Muscle of arm (tissue), 14 donors: Measurements from ENCODE around the gene MIS18BP1. TPM values are rescaled to one million over a fixed set of nuclear protein-coding genes. Genes with fewer than 3 reads are reported as not detected.
"Not testable (repeated sequence)": the region's sequence is repeated elsewhere in the genome, so short reads cannot be mapped to it uniquely, and the experiment has no call there.

Source experiments
- DNase-seq: peaks from one replicate; pipeline ENCODE4 v3.0.0-alpha.2; 2013
- long read RNA-seq, 11 donors: transcript quantifications; one replicate each; lab custom pipeline, GENCODE V29; 2026
- polyA plus RNA-seq, 12 donors: library from polyadenylated mRNA; unstranded; fragments of 120-200 nt; gene quantifications; one replicate each; pipeline ENCODE4 v1.2.1, GENCODE V29; 2013; ENCODE audit not compliant: insufficient read length in 12 of 12

Gene MIS18BP1
- polyA plus RNA-seq: 10 to 100 TPM in 11 of 12 donors, not detected in 1; 12.7 to 53.1 (median 22.7) TPM
- long read RNA-seq, donor 1, partial matches to known transcripts: 5 of 11 reads
- long read RNA-seq, donor 1, other reads (novel, unspliced or antisense): 0 of 11 reads
- long read RNA-seq, donor 2, partial matches to known transcripts: 0 of 1 reads
- long read RNA-seq, donor 2, other reads (novel, unspliced or antisense): 0 of 1 reads
- long read RNA-seq, donor 3, transcript MIS18BP1-206 (3 exons, 793 nt): major isoform, 6 of 6 reads
- long read RNA-seq, donor 3, partial matches to known transcripts: 0 of 6 reads
- long read RNA-seq, donor 3, other reads (novel, unspliced or antisense): 0 of 6 reads
- long read RNA-seq, donor 4: 0 reads
- long read RNA-seq, donor 5, partial matches to known transcripts: 0 of 1 reads
- long read RNA-seq, donor 5, other reads (novel, unspliced or antisense): 0 of 1 reads
- long read RNA-seq, donor 6, partial matches to known transcripts: 0 of 2 reads
- long read RNA-seq, donor 6, other reads (novel, unspliced or antisense): 0 of 2 reads
- long read RNA-seq, donor 7, partial matches to known transcripts: 0 of 2 reads
- long read RNA-seq, donor 7, other reads (novel, unspliced or antisense): 0 of 2 reads
- long read RNA-seq, donor 8, partial matches to known transcripts: 0 of 2 reads
- long read RNA-seq, donor 8, other reads (novel, unspliced or antisense): 0 of 2 reads
- long read RNA-seq, donor 9, partial matches to known transcripts: 0 of 2 reads
- long read RNA-seq, donor 9, other reads (novel, unspliced or antisense): 0 of 2 reads
- long read RNA-seq, donor 10: 0 reads
- long read RNA-seq, donor 11, partial matches to known transcripts: 0 of 6 reads
- long read RNA-seq, donor 11, other reads (novel, unspliced or antisense): 0 of 6 reads

GRCh38 chr14:45253070-45253753 lies at the start of gene MIS18BP1:
MIS18BP1 (minus strand) TSS chr14:45253202; CDS start chr14:45247286, 5,916 bp downstream.
- peak; percentile 96 for DNase-seq

GRCh38 chr14:45298423-45299117 lies 45.6 kb upstream of the MIS18BP1 start:
- no peak for DNase-seq

DNA sequence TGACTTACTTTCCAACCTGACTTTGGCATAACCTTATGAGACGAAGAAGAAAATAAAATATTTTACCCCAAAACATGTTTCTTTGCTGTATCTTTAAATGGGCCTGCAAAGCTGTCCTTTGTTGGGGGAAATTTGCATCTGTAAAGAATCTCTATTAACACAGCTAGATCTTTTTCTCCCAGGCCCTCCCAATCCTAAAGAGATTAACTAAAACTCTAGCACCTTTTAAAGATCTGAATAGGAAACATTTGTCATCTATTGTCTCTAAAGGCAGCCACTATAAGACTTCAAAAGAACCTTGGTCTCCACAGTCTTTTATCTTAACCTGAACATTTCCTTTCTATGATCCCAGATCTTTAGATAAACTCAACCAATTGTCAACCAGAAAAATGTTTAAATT lies 41.8 kb upstream of the MIS18BP1 start:
- DNase-seq: not testable (repeated sequence)

GRCh38 chr14:45290547-45290946 lies 37.5 kb upstream of the MIS18BP1 start:
- DNase-seq: no peak

- DNase-seq: no peak
Observed at GRCh38 chr14:45287610-45288009, 34.6 kb upstream of the MIS18BP1 start.

DNA sequence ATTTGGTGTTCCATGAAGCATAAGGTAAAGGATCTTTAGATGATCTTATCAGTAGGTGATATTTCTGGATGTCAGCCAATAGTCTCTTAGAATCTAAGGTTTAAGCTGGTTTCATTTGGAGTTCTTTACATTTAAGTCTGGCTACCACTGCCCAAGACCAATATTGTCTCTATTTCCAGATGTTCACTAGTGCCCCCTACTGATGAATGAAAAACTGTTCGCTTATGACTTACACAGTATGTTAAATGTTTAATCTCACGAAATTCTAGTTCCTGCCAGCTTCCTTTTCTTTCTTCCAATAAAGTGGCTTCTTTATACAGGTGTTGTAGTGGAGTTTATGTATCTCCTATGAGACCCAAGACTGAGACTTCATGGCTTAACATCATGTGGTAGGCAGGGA lies 31.8 kb upstream of the MIS18BP1 start:
- DNase-seq: no peak

GRCh38 chr14:45281731-45282400 lies 28.9 kb upstream of the MIS18BP1 start:
- DNase-seq: not testable (repeated sequence)

GRCh38 chr14:45271858-45272537 lies 19.0 kb upstream of the MIS18BP1 start:
- no peak for DNase-seq

DNA sequence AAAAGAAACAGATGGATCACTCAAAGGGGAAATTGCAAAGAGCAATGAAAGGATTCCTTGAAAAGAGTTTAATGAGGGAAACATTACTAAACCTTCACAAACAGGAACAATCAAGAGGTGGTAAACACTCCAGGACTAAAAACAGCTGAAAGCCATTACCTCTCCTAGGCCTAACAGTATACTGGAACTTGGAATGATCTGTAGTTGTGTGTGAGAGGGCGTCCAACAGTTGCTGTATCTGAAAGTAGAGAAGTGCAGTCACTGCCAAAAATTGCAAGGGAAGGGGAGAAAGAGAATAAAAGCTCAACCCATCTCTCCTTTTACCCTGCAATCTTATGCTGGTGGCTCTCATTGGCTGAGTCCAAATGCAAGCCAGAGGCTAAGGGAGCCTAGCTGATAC lies 17.0 kb upstream of the MIS18BP1 start:
- DNase-seq: no peak

DNA sequence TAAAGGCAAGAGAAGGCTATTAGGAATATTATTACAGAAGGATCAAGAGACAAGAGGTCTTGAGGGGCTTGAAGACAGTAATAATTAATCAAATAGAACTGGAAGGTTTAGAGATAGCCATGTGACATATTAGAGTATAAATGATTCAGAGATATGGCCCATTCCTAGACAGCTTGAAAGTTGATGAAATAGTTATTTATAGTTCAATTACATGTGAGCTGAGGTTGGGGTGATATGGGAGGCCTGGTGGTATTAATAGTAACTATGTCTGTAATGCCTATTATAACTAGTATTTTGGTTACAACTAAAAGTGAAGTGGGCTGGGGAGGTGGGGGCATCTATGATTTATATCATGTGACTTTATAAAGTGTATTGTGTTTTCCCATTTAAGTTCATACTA lies 14.1 kb upstream of the MIS18BP1 start:
- DNase-seq: no peak

DNA sequence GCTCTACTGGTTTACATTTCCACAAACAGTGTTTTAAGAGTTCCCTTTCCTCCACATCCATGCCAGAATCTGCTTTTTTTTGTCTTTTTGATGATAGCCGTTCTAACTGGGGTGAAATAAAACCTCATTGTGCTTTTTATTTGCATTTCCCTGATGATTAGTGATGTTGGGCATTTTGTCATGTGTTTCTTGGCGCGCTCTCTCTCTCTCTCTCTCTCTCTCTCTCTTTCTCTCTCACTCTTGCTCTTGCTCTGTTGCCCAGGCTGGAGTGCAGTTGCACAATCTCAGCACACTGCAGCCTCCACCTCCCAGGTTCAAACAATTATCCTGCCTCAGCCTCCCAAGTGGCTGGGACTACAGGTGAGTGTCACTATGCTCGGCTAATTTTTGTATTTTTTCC lies 9.6 kb upstream of the MIS18BP1 start:
- DNase-seq: no peak

GRCh38 chr14:45261209-45261608 lies 8.2 kb upstream of the MIS18BP1 start:
- no peak for DNase-seq

DNA sequence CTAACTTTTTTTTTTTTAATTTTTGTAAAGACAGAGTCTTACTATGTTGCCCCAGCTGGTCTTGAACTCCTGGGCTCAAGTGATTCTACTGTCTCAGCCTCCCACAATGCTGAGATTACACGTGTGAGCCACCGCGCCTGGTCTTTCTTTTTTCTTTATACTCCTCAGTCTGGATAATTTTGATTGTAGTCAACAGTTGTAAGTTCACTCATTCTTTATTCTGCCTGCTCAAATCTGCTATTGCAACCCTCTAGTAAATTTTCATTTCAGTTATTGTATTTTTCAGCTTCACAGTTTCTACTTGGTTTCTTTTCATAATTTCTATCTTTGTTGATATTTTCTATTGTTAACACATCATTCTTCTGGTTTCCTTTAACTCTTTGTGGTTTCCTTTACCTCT lies 5.8 kb upstream of the MIS18BP1 start:
- no peak for DNase-seq

DNA sequence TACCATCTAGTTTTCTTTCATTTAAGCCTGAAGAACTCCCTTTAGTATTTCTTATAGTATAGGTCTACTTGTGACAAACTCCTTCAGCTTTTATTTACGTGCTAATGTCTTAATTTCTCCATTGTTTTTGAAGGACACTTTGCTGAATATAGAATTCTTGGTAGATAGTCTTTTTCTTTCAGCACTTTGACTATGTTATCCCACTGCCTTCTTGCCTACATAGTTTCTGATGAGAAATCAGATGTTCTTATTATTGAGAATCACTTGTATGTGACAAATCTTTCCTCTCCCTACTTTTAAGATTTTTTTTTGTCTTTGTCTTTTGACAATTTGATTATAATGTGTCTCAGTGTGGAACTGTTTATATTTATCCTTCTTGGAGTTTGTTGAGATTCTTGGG lies 5.1 kb upstream of the MIS18BP1 start:
- no peak for DNase-seq

DNA sequence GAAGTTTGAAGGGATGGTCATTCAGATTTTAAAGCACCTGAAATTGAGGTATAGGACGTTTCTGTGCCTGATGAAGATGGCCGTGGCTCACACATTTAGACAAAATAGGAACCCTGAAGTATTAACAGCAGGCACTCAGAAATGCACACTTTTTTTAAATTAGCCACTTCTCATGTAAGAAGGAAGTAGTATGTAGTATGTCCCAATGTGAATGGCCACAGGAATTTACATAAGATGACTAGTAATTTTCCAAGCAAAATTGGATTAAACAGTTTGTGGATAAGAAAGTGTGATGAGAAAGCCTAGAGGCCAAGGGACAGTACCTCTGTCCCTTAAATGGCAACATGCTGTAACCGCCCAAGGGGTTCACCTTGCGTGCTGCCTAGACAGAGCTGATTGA lies 1.8 kb upstream of the MIS18BP1 start:
- DNase-seq: no peak

DNA sequence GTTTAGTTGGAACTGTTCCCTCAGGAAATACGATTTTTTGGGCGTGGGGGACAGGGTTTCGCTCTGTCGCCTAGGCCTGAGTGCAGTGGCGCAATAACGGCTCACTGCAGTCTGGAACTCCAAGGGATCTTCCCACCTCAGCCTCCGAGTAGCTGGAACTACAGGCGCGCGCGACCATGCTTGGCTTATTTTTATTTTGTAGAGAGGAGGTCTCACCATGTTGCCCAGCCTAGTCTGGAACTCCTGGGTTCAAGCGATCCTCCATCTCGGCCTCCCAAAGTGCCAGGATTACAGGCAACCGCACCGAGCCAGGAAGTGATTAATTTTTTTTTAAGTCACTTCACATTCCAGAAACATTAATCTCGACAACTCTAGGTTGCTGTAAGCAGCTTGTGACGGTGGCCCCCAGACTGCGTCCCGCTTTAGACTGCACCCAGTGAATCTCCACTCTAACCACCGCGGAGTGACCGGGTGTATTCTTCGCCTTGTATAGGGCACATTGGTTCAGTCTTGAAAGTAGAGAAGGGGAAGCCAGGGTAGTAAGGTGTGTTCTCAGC lies 830 bp upstream of the MIS18BP1 start:
- DNase-seq: no peak

GRCh38 chr14:45252366-45253069 lies 484 bp downstream of the MIS18BP1 start:
- DNase-seq: no peak

DNA sequence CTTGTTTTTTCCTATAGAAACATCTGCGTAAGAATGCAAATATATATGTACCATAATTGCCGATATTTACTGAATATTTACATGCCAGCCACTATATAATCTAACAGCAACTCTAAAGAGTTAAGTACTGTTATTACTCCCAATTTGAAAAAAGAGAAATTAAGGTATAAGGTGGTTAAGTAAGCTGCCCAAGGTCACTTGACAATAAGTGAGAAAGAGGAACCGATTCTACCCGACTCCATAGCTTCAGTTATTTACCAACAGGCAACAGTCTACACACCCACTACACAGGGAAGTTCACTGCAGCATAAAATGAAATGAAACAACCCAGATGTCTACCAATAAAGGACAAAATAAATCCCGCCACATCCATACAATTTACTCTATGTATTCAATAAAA lies 1.1 kb downstream of the MIS18BP1 start:
- DNase-seq: no peak

DNA sequence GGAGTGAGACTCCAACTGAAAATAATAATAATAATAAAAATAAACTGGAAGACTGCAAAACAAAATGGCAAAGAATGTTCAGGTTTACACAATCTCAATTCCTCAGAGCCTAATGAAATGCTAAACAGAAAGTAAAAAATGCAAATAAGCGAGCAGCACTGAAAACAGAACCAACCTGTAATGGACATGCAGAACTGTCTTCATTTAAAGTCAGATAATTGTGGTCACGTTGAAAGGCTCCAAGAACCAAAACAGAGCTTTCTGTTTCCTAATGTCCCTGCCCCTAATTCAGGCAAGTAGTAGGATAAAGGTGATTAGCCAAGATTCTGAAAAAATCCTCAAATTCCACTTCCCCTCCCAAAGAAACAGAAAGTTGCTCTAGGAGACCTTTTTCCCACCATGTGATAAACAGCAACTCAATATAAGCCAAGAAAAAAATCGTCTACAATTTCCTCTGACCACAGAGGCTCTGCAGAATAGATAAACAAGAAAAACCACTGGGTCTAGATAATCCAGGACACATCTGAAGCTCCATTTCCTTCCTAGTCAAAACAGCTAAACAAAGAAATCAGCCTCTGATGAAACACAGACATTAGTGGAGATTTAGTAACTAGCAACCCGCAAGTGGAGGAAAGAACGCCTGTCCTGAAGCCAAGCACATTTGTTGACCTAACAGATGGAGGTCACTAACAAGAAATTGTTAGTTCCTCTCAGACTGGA lies 3.0 kb downstream of the MIS18BP1 start:
- DNase-seq: no peak
